ENCODE measurements around the gene TMPRSS3.
A peak's percentile ranks its signal among the peaks of the same experiment; 100 is the strongest.
"Not testable (repeated sequence)": the region's sequence is repeated elsewhere in the genome, so short reads cannot be mapped to it uniquely, and the experiment has no call there.

TMPRSS3 gene

GRCh38 chr21:42411197-42411869 lies 15.5 kb upstream of the TMPRSS3 start:
- Histone ChIP-seq H3K36me3 (no peaks in the 10 kb centered on the region), H3K9me3 (ENCODE audit: severe bottlenecking) (no peaks in the 10 kb centered on the region), H3K27ac (no peak overlapping the region), H3K4me3 (ENCODE audit: low read depth, low read length) (no peak overlapping the region), H3K27me3 (ENCODE audit: insufficient read depth, low read depth, severe bottlenecking) (no peaks in the 10 kb centered on the region)
- TF ChIP-seq, protein P1, sequence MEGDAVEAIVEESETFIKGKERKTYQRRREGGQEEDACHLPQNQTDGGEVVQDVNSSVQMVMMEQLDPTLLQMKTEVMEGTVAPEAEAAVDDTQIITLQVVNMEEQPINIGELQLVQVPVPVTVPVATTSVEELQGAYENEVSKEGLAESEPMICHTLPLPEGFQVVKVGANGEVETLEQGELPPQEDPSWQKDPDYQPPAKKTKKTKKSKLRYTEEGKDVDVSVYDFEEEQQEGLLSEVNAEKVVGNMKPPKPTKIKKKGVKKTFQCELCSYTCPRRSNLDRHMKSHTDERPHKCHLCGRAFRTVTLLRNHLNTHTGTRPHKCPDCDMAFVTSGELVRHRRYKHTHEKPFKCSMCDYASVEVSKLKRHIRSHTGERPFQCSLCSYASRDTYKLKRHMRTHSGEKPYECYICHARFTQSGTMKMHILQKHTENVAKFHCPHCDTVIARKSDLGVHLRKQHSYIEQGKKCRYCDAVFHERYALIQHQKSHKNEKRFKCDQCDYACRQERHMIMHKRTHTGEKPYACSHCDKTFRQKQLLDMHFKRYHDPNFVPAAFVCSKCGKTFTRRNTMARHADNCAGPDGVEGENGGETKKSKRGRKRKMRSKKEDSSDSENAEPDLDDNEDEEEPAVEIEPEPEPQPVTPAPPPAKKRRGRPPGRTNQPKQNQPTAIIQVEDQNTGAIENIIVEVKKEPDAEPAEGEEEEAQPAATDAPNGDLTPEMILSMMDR (IDR thresholded peaks at IDR 0.05; ENCODE audit: low read depth, low read length), result peak; percentile 69
- DNase-seq, result peak; percentile 70

DNA sequence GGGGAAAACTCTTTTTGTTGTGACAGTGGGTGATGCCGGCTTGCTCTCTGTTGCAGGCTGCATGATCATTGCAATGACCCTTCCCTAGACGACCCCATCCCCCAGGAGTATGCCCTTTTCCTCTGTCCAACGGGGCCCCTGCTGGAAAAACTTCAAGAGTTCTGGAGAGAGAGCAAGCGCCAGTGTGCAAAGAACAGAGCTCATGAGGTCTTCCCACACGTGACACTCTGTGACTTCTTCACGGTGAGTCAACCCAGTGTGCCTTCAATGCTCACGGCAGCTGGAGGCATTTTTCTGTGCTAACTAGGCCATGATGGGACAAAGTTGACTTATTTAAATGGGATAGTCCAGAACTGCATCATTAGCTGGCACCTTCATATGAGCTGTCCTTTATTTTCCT lies 13.5 kb upstream of the TMPRSS3 start:
- TF ChIP-seq, protein P1 (IDR thresholded peaks at IDR 0.05; ENCODE audit: low read depth, low read length), result no peak
- H3K9me3 ChIP-seq (ENCODE audit: severe bottlenecking), result no peaks in the 10 kb centered on the region
- H3K27me3 ChIP-seq (ENCODE audit: insufficient read depth, low read depth, severe bottlenecking), result no peaks in the 10 kb centered on the region
- H3K4me3 ChIP-seq (ENCODE audit: low read depth, low read length), result no peak overlapping the region
- H3K36me3 ChIP-seq, result no peaks in the 10 kb centered on the region
- no peak for DNase-seq
- no peak overlapping the region for H3K27ac ChIP-seq

DNA sequence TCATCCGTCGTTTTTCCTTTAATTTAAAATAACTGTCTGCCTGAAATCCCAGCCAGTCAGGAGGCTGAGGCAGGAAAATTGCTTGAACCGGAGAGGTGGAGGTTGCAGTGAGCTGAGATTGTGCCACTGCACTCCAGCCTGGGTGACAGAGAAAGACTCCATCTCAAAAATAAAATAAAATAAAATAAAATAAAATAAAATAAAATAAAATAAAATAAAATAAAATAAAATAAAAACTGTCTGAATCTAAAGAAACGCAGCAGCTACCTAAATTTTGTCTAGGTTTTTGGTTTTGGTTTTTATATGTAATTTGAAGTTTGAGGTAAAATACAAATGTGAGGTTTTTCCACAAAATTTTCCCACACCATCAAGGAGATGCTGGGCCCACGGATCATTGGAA lies 12.9 kb upstream of the TMPRSS3 start:
- H3K9me3 ChIP-seq (ENCODE audit: severe bottlenecking); H3K36me3 ChIP-seq; H3K27me3 ChIP-seq (ENCODE audit: insufficient read depth, low read depth, severe bottlenecking); DNase-seq; H3K4me3 ChIP-seq (ENCODE audit: low read depth, low read length); H3K27ac ChIP-seq: not testable (repeated sequence)

DNA sequence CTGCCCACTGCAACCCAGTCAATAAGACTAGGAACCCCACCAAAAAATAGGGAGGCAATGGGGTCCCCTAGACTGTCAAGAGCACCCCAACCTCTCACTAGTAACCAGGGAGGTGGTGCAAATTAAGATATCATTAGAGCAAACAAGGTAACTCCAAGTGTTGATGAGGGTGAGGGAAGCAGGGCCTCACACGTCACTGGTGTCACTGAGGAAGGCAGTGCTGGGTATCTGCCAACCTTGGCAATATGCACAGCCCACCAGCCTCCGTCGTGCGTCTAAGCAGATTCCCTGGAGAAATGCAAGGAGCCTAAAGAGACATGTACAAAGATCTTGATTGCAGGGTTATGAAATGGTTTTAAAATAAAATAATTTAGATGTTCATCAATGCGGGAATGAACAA lies 11.6 kb upstream of the TMPRSS3 start:
- TF ChIP-seq, protein P1 (IDR thresholded peaks at IDR 0.05; ENCODE audit: low read depth, low read length), result no peak
- no peaks in the 10 kb centered on the region for H3K36me3 ChIP-seq

GRCh38 chr21:42406866-42407265 lies 11.0 kb upstream of the TMPRSS3 start:
- Histone ChIP-seq H3K27me3 (ENCODE audit: insufficient read depth, low read depth, severe bottlenecking) (no peaks in the 10 kb centered on the region), H3K9me3 (ENCODE audit: severe bottlenecking) (peaks cover 2% of the 10 kb centered on the region), H3K4me3 (ENCODE audit: low read depth, low read length) (no peak overlapping the region), H3K36me3 (no peaks in the 10 kb centered on the region), H3K27ac (no peak overlapping the region)
- DNase-seq, result no peak
- TF ChIP-seq, protein P1 (IDR thresholded peaks at IDR 0.05; ENCODE audit: low read depth, low read length), result no peak

More for the DNA sequence above, 11.6 kb upstream of the TMPRSS3 start:
- Histone ChIP-seq H3K9me3 (ENCODE audit: severe bottlenecking) (no peaks in the 10 kb centered on the region), H3K27ac (no peak overlapping the region), H3K27me3 (ENCODE audit: insufficient read depth, low read depth, severe bottlenecking) (no peaks in the 10 kb centered on the region), H3K4me3 (ENCODE audit: low read depth, low read length) (no peak overlapping the region)
- no peak for DNase-seq

- Histone ChIP-seq H3K9me3 (ENCODE audit: severe bottlenecking) (peaks cover 8% of the 10 kb centered on the region), H3K27ac (no peak overlapping the region), H3K27me3 (ENCODE audit: insufficient read depth, low read depth, severe bottlenecking) (no peaks in the 10 kb centered on the region), H3K4me3 (ENCODE audit: low read depth, low read length) (no peak overlapping the region), H3K36me3 (no peaks in the 10 kb centered on the region)
- TF ChIP-seq, protein P1 (IDR thresholded peaks at IDR 0.05; ENCODE audit: low read depth, low read length), result no peak
- no peak for DNase-seq
Measured at GRCh38 chr21:42406201-42406621, 10.4 kb upstream of the TMPRSS3 start.

Measured in WERI-Rb-1 (cell line).